Measurements from ENCODE around the gene CCDC88B.

Gene CCDC88B

GRCh38 chr11:64343767-64344559 lies 4.0 kb downstream of the CCDC88B start:
- no peak overlapping the region for H3K9ac ChIP-seq (ENCODE audit: low read depth, low read length)
- H3K9me3 ChIP-seq (ENCODE audit: control insufficient read depth, insufficient read depth, low read length), result no peaks in the 10 kb centered on the region
- H3K4me3 ChIP-seq (ENCODE audit: low read depth, low read length), result no peak overlapping the region
- peaks cover 7% of the 10 kb centered on the region for H3K36me3 ChIP-seq (ENCODE audit: control insufficient read depth, insufficient read depth, low read length)
- H3K4me1 ChIP-seq (ENCODE audit: control insufficient read depth, insufficient read depth, low read length), result peaks cover 6% of the 10 kb centered on the region
- peaks cover 3% of the 10 kb centered on the region for H3K27me3 ChIP-seq (ENCODE audit: control insufficient read depth, insufficient read depth, low read length)

GRCh38 chr11:64344787-64345186 lies 4.8 kb downstream of the CCDC88B start:
- H3K36me3 ChIP-seq (ENCODE audit: control insufficient read depth, insufficient read depth, low read length), result peaks cover 7% of the 10 kb centered on the region
- H3K4me1 ChIP-seq (ENCODE audit: control insufficient read depth, insufficient read depth, low read length), result peaks cover 6% of the 10 kb centered on the region
- no peak overlapping the region for H3K9ac ChIP-seq (ENCODE audit: low read depth, low read length)
- no peaks in the 10 kb centered on the region for H3K9me3 ChIP-seq (ENCODE audit: control insufficient read depth, insufficient read depth, low read length)
- H3K4me3 ChIP-seq (ENCODE audit: low read depth, low read length), result no peak overlapping the region
- H3K27me3 ChIP-seq (ENCODE audit: control insufficient read depth, insufficient read depth, low read length), result no peaks in the 10 kb centered on the region

- Histone ChIP-seq H3K9ac (ENCODE audit: low read depth, low read length) (no peak overlapping the region), H3K4me3 (ENCODE audit: low read depth, low read length) (no peak overlapping the region), H3K27me3 (ENCODE audit: control insufficient read depth, insufficient read depth, low read length) (no peaks in the 10 kb centered on the region), H3K9me3 (ENCODE audit: control insufficient read depth, insufficient read depth, low read length) (no peaks in the 10 kb centered on the region), H3K4me1 (ENCODE audit: control insufficient read depth, insufficient read depth, low read length) (peaks cover 2% of the 10 kb centered on the region), H3K36me3 (ENCODE audit: control insufficient read depth, insufficient read depth, low read length) (peaks cover 7% of the 10 kb centered on the region)
These were observed 7.3 kb downstream of the CCDC88B start for GRCh38 chr11:64347193-64347867.

GRCh38 chr11:64348383-64349024 lies 8.5 kb downstream of the CCDC88B start:
- Histone ChIP-seq H3K9me3 (ENCODE audit: control insufficient read depth, insufficient read depth, low read length) (no peaks in the 10 kb centered on the region), H3K9ac (ENCODE audit: low read depth, low read length) (no peak overlapping the region), H3K27me3 (ENCODE audit: control insufficient read depth, insufficient read depth, low read length) (no peaks in the 10 kb centered on the region), H3K4me1 (ENCODE audit: control insufficient read depth, insufficient read depth, low read length) (peaks cover 1% of the 10 kb centered on the region), H3K36me3 (ENCODE audit: control insufficient read depth, insufficient read depth, low read length) (peaks cover 8% of the 10 kb centered on the region), H3K4me3 (ENCODE audit: low read depth, low read length) (no peak overlapping the region)

- no peaks in the 10 kb centered on the region for H3K27me3 ChIP-seq (ENCODE audit: control insufficient read depth, insufficient read depth, low read length)
- peaks cover 10% of the 10 kb centered on the region for H3K36me3 ChIP-seq (ENCODE audit: control insufficient read depth, insufficient read depth, low read length)
- no peak overlapping the region for H3K9ac ChIP-seq (ENCODE audit: low read depth, low read length)
- H3K4me3 ChIP-seq (ENCODE audit: low read depth, low read length), result no peak overlapping the region
- no peaks in the 10 kb centered on the region for H3K9me3 ChIP-seq (ENCODE audit: control insufficient read depth, insufficient read depth, low read length)
- H3K4me1 ChIP-seq (ENCODE audit: control insufficient read depth, insufficient read depth, low read length), result no peaks in the 10 kb centered on the region
These were observed 9.0 kb downstream of the CCDC88B start for GRCh38 chr11:64349025-64349387.

- no peak overlapping the region for H3K4me3 ChIP-seq (ENCODE audit: low read depth, low read length)
- peaks cover 10% of the 10 kb centered on the region for H3K36me3 ChIP-seq (ENCODE audit: control insufficient read depth, insufficient read depth, low read length)
- no peaks in the 10 kb centered on the region for H3K4me1 ChIP-seq (ENCODE audit: control insufficient read depth, insufficient read depth, low read length)
- H3K27me3 ChIP-seq (ENCODE audit: control insufficient read depth, insufficient read depth, low read length), result no peaks in the 10 kb centered on the region
- no peaks in the 10 kb centered on the region for H3K9me3 ChIP-seq (ENCODE audit: control insufficient read depth, insufficient read depth, low read length)
- no peak overlapping the region for H3K9ac ChIP-seq (ENCODE audit: low read depth, low read length)
These were observed 9.4 kb downstream of the CCDC88B start for GRCh38 chr11:64349404-64349803.

GRCh38 chr11:64351136-64351631 lies 11.2 kb downstream of the CCDC88B start:
- Histone ChIP-seq H3K9me3 (ENCODE audit: control insufficient read depth, insufficient read depth, low read length) (no peaks in the 10 kb centered on the region), H3K27me3 (ENCODE audit: control insufficient read depth, insufficient read depth, low read length) (no peaks in the 10 kb centered on the region), H3K4me3 (ENCODE audit: low read depth, low read length) (no peak overlapping the region), H3K4me1 (ENCODE audit: control insufficient read depth, insufficient read depth, low read length) (peaks cover 3% of the 10 kb centered on the region), H3K9ac (ENCODE audit: low read depth, low read length) (no peak overlapping the region), H3K36me3 (ENCODE audit: control insufficient read depth, insufficient read depth, low read length) (peaks cover 6% of the 10 kb centered on the region)

GRCh38 chr11:64352099-64352994 lies 12.3 kb downstream of the CCDC88B start:
- no peak overlapping the region for H3K9ac ChIP-seq (ENCODE audit: low read depth, low read length)
- H3K4me3 ChIP-seq (ENCODE audit: low read depth, low read length), result no peak overlapping the region
- H3K27me3 ChIP-seq (ENCODE audit: control insufficient read depth, insufficient read depth, low read length), result no peaks in the 10 kb centered on the region
- H3K4me1 ChIP-seq (ENCODE audit: control insufficient read depth, insufficient read depth, low read length), result peaks cover 6% of the 10 kb centered on the region
- peaks cover 3% of the 10 kb centered on the region for H3K36me3 ChIP-seq (ENCODE audit: control insufficient read depth, insufficient read depth, low read length)
- H3K9me3 ChIP-seq (ENCODE audit: control insufficient read depth, insufficient read depth, low read length), result no peaks in the 10 kb centered on the region

GRCh38 chr11:64352995-64353714 lies 13.2 kb downstream of the CCDC88B start:
- Histone ChIP-seq H3K27me3 (ENCODE audit: control insufficient read depth, insufficient read depth, low read length) (no peaks in the 10 kb centered on the region), H3K36me3 (ENCODE audit: control insufficient read depth, insufficient read depth, low read length) (peaks cover 3% of the 10 kb centered on the region), H3K9me3 (ENCODE audit: control insufficient read depth, insufficient read depth, low read length) (no peaks in the 10 kb centered on the region), H3K4me1 (ENCODE audit: control insufficient read depth, insufficient read depth, low read length) (peaks cover 6% of the 10 kb centered on the region), H3K4me3 (ENCODE audit: low read depth, low read length) (no peak overlapping the region), H3K9ac (ENCODE audit: low read depth, low read length) (no peak overlapping the region)

GRCh38 chr11:64353715-64354506 lies 13.9 kb downstream of the CCDC88B start:
- Histone ChIP-seq H3K36me3 (ENCODE audit: control insufficient read depth, insufficient read depth, low read length) (peaks cover 3% of the 10 kb centered on the region), H3K4me3 (ENCODE audit: low read depth, low read length) (no peak overlapping the region), H3K4me1 (ENCODE audit: control insufficient read depth, insufficient read depth, low read length) (peaks cover 6% of the 10 kb centered on the region), H3K27me3 (ENCODE audit: control insufficient read depth, insufficient read depth, low read length) (no peaks in the 10 kb centered on the region), H3K9ac (ENCODE audit: low read depth, low read length) (no peak overlapping the region), H3K9me3 (ENCODE audit: control insufficient read depth, insufficient read depth, low read length) (no peaks in the 10 kb centered on the region)
